Endothelial cell of umbilical vein (primary cell): ENCODE measurements around the gene VSTM4. TPM values are rescaled to one million over a fixed set of nuclear protein-coding genes. Genes with fewer than 3 reads are reported as not detected.

Experiments
- BruUV-seq: library from RNA; stranded (reverse); fragments of 400-500 nt; replicated peaks from 2 replicates; lab custom pipeline; 2021; lab: Mats Ljungman, UMichigan
- CTCF ChIA-PET: fragments of 300-600, 350-600 bp; sonication (Branson Sonifier 250); formaldehyde crosslinking; loops from one replicate; lab custom pipeline; 2021; ENCODE audit warnings: antibody characterized with exemption, inconsistent platforms; lab: Charles Lee
- POLR2A ChIA-PET: fragments of 300-600, 350-600 bp; sonication (Branson Sonifier 250); formaldehyde crosslinking; loops from one replicate; lab custom pipeline; 2021; ENCODE audit warnings: antibody characterized with exemption, inconsistent platforms; lab: Charles Lee
- DNase-seq: peaks from one replicate; pipeline ENCODE4 v3.0.0-alpha.2; 2011; ENCODE audit warnings: low read depth, low spot score
- FAIRE-seq: peaks from 2 replicates; lab custom pipeline; 2011; peaks lifted over from hg19 to GRCh38; lab: Jason Lieb, UNC
- H2AFZ ChIP-seq: 2 replicates; pipeline ENCODE4 v1.6.0; 2012; ENCODE audit warnings: low read depth, low read length, control low read depth, inconsistent platforms
- H3K27ac ChIP-seq: 2 replicates; pipeline ENCODE4 v1.5.1; 2011; ENCODE audit warnings: low read depth, mild to moderate bottlenecking, control low read depth, low read length, moderate library complexity; ENCODE audit not compliant: insufficient read depth
- H3K27me3 ChIP-seq, 2 experiments: 2 replicates each; pipeline versions ENCODE4 v1.6.0 to v1.6.1; 2011; ENCODE audit warnings: low read length in 2 of 2, mixed read lengths in 1 of 2; ENCODE audit not compliant: control insufficient read depth in 2 of 2, insufficient read depth in 2 of 2
- H3K36me3 ChIP-seq, 2 experiments: 2 replicates in 1 of 2; 3 replicates in 1 of 2; pipeline ENCODE4 v1.5.1; 2011; ENCODE audit warnings: low read length in 2 of 2, mild to moderate bottlenecking in 1 of 2, moderate library complexity in 1 of 2; ENCODE audit not compliant: control insufficient read depth in 2 of 2, insufficient read depth in 2 of 2; ENCODE audit errors: extremely low read depth in 1 of 2
- H3K4me1 ChIP-seq: 3 replicates; pipeline ENCODE4 v1.5.1; 2011; ENCODE audit warnings: mild to moderate bottlenecking, low read length; ENCODE audit not compliant: control insufficient read depth, insufficient read depth; ENCODE audit errors: extremely low read depth
- H3K4me2 ChIP-seq: 2 replicates; pipeline ENCODE4 v1.6.1; 2011; ENCODE audit warnings: low read length, control low read depth, mixed read lengths; ENCODE audit not compliant: insufficient read depth
- H3K4me3 ChIP-seq, 3 experiments: fragments of 200-600 bp in 1 of 3; sonication (generic), shearing (Covaris generic) in 1 of 3; replicated peaks in 1 of 3; 2 replicates each; pipeline ENCODE4 v1.5.1; 2011 to 2016; ENCODE audit warnings: control low read depth in 3 of 3, low read length in 3 of 3, mild to moderate bottlenecking in 2 of 3, inconsistent platforms in 1 of 3, low read depth in 1 of 3, moderate library complexity in 1 of 3; ENCODE audit not compliant: insufficient read depth in 1 of 3
- H3K79me2 ChIP-seq: 2 replicates; pipeline ENCODE4 v1.6.0; 2012; ENCODE audit warnings: low read length, inconsistent platforms; ENCODE audit not compliant: control insufficient read depth, insufficient read depth
- H3K9ac ChIP-seq: replicated peaks from 2 replicates; pipeline ENCODE3; 2011; ENCODE audit warnings: low read length, control low read depth; ENCODE audit not compliant: insufficient read depth; ENCODE audit errors: extremely low read depth
- H3K9me1 ChIP-seq: replicated peaks from 3 replicates; pipeline ENCODE4 v1.6.0; 2011; ENCODE audit warnings: mild to moderate bottlenecking, low read length; ENCODE audit not compliant: control insufficient read depth, insufficient read depth; ENCODE audit errors: extremely low read depth
- H3K9me3 ChIP-seq: replicated peaks from 2 replicates; pipeline ENCODE4 v1.5.1; 2012; ENCODE audit warnings: low read length, inconsistent platforms; ENCODE audit not compliant: control insufficient read depth, insufficient read depth
- H4K20me1 ChIP-seq: replicated peaks from 2 replicates; pipeline ENCODE3; 2011; ENCODE audit warnings: mild to moderate bottlenecking, low read length; ENCODE audit not compliant: control insufficient read depth, insufficient read depth; ENCODE audit errors: extremely low read depth
- EZH2 ChIP-seq: IDR thresholded peaks from 2 replicates; pipeline ENCODE4 v1.6.1; 2012; ENCODE audit warnings: borderline replicate concordance, low read depth, mild to moderate bottlenecking, moderate library complexity, low read length, inconsistent platforms; ENCODE audit not compliant: severe bottlenecking
- FOS ChIP-seq: IDR thresholded peaks from 2 replicates; pipeline ENCODE4 v1.6.1; 2011; ENCODE audit warnings: mild to moderate bottlenecking, low read length, moderate library complexity, borderline replicate concordance; ENCODE audit not compliant: insufficient read depth
- GATA2 ChIP-seq: IDR thresholded peaks from 2 replicates; pipeline ENCODE4 v1.7.0; 2011; ENCODE audit warnings: low read depth, mild to moderate bottlenecking, moderate library complexity, mixed read lengths, low read length; ENCODE audit not compliant: insufficient read length, insufficient read depth
- JUN ChIP-seq: IDR thresholded peaks from 2 replicates; pipeline ENCODE4 v1.6.1; 2011; ENCODE audit warnings: borderline replicate concordance, low read depth; ENCODE audit not compliant: insufficient read length, insufficient read depth
- MAX ChIP-seq: IDR thresholded peaks from 2 replicates; pipeline ENCODE4 v1.6.1; 2011; ENCODE audit not compliant: insufficient read depth, insufficient read length
- MYC ChIP-seq: IDR thresholded peaks from one replicate; pipeline ENCODE4 v1.6.1; 2011; ENCODE audit warnings: mild to moderate bottlenecking, low read depth, low read length
- POLR2A ChIP-seq: IDR thresholded peaks from 2 replicates; pipeline ENCODE4 v1.6.1; 2012; ENCODE audit warnings: low read depth, mild to moderate bottlenecking, control low read depth, low read length
- POLR2AphosphoS5 ChIP-seq: IDR thresholded peaks from 2 replicates; pipeline ENCODE4 v1.6.1; 2012; ENCODE audit warnings: low read depth, mild to moderate bottlenecking, control low read depth, low read length, moderate library complexity; ENCODE audit not compliant: insufficient read depth
- dilution Hi-C: fragments of 300-500 bp; cut with MboI; formaldehyde crosslinking; loops from one replicate; pipeline ENCODE4 v1.15.0; 2019; ENCODE audit warnings: low sequenced_read_pairs; ENCODE audit not compliant: extremely low pct_ligation_motif_present
- intact Hi-C: fragments of 100-400 bp; cut with micrococcal nuclease; formaldehyde crosslinking; loops from one replicate; pipeline ENCODE4 v1.10.0; 2022
- polyA plus RNA-seq, 4 experiments: library from polyadenylated mRNA; depleted of rRNA in 3 of 4; stranded (reverse) in 3 of 4; unstranded in 1 of 4; fragments of >200 nt; gene quantifications; 2 replicates each; pipeline versions ENCODE4 v1.2.1 to v1.2.3, GENCODE V29; 2011 to 2012; ENCODE audit warnings: missing spikeins in 1 of 4
- total RNA-seq: library from RNA; stranded (reverse); gene quantifications from 2 replicates; pipeline ENCODE4 v1.2.3, GENCODE V29; 2021
- TF ChIP-seq, protein P1 (sequence below), 2 donors: IDR thresholded peaks; 1 replicate in 1 of 2; 2 replicates in 1 of 2; pipeline ENCODE4 v1.5.1; 2011; ENCODE audit warnings: low read length in 2 of 2, mild to moderate bottlenecking in 2 of 2, moderate library complexity in 2 of 2, control low read depth in 1 of 2, inconsistent platforms in 1 of 2, low read depth in 1 of 2; ENCODE audit not compliant: insufficient read depth in 1 of 2; ENCODE audit errors: extremely low read depth in 1 of 2

Gene VSTM4
- total and polyA plus RNA-seq, 2 donors (not counting 3 experiments of a cell fraction or from before 2014, with no cell fraction given), result 0.07 TPM

- no peaks in the 10 kb centered on the region for H3K4me1 ChIP-seq
- H3K79me2 ChIP-seq, result no peaks in the 10 kb centered on the region
- no peaks in the 10 kb centered on the region for H3K9me3 ChIP-seq
- CTCF ChIA-PET, result interaction anchor here (0.7 kb wide), 1 partner anchor 23 kb away, joined by 3 read pairs; no protein-coding TSS in a partner anchor
- no peak overlapping the region for H3K4me2 ChIP-seq
- BruUV-seq, result no TSS peak
- TF ChIP-seq MAX (no peak), MYC (no peak), JUN (no peak), POLR2A (no peak), EZH2 (no peak), POLR2AphosphoS5 (no peak), GATA2 (no peak), FOS (no peak)
- TF ChIP-seq, protein P1, sequence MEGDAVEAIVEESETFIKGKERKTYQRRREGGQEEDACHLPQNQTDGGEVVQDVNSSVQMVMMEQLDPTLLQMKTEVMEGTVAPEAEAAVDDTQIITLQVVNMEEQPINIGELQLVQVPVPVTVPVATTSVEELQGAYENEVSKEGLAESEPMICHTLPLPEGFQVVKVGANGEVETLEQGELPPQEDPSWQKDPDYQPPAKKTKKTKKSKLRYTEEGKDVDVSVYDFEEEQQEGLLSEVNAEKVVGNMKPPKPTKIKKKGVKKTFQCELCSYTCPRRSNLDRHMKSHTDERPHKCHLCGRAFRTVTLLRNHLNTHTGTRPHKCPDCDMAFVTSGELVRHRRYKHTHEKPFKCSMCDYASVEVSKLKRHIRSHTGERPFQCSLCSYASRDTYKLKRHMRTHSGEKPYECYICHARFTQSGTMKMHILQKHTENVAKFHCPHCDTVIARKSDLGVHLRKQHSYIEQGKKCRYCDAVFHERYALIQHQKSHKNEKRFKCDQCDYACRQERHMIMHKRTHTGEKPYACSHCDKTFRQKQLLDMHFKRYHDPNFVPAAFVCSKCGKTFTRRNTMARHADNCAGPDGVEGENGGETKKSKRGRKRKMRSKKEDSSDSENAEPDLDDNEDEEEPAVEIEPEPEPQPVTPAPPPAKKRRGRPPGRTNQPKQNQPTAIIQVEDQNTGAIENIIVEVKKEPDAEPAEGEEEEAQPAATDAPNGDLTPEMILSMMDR (IDR thresholded peaks at IDR 0.05; ENCODE audit: extremely low read depth in 1 of 2, insufficient read depth in 1 of 2, low read depth in 1 of 2, low read length in 2 of 2), result no peak
- intact Hi-C loops (no loop called here), dilution Hi-C loops (no loop called here)
- H3K27me3 ChIP-seq, result no peaks in the 10 kb centered on the region
- DNase-seq (no peak), FAIRE-seq (no peak)
- no peak overlapping the region for H3K27ac ChIP-seq
- no peaks in the 10 kb centered on the region for H3K9me1 ChIP-seq
- no peaks in the 10 kb centered on the region for H4K20me1 ChIP-seq
- H3K9ac ChIP-seq, result no peak overlapping the region
- no peak overlapping the region for H2AFZ ChIP-seq
- no peaks in the 10 kb centered on the region for H3K36me3 ChIP-seq
- POLR2A ChIA-PET, result interaction anchor here (0.7 kb wide), 1 partner anchor 42 kb away, joined by 3 read pairs; no protein-coding TSS in a partner anchor
- H3K4me3 ChIP-seq, result no peak overlapping the region
Observed at GRCh38 chr10:49096890-49097445, 18.4 kb downstream of the VSTM4 start.
